ENCODE measurements around the gene NAA35. TPM values are rescaled to one million over a fixed set of nuclear protein-coding genes. Genes with fewer than 3 reads are reported as not detected.
"Not testable (repeated sequence)": the region's sequence is repeated elsewhere in the genome, so short reads cannot be mapped to it uniquely, and the experiment has no call there.

NAA35 gene
- total RNA-seq, 2 experiments from 2014 or later: 23.0 to 24.3 TPM

GRCh38 chr9:86042199-86042978, 101.4 kb downstream of the NAA35 start:
- Mint-ChIP-seq H3K36me3 (no peaks in the 10 kb centered on the region), H3K27me3 (peaks cover 2% of the 10 kb centered on the region), H3K4me3 (no peak overlapping the region), H3K9me3 (no peaks in the 10 kb centered on the region), H3K4me1 (ENCODE audit: low read depth) (no peaks in the 10 kb centered on the region), H3K27ac (no peak overlapping the region)
- no peak for DNase-seq
- POLR2A ChIA-PET: no interaction called here
- intact Hi-C loops (cut with micrococcal nuclease): no loop called here
- CTCF ChIA-PET: no interaction called here

DNA sequence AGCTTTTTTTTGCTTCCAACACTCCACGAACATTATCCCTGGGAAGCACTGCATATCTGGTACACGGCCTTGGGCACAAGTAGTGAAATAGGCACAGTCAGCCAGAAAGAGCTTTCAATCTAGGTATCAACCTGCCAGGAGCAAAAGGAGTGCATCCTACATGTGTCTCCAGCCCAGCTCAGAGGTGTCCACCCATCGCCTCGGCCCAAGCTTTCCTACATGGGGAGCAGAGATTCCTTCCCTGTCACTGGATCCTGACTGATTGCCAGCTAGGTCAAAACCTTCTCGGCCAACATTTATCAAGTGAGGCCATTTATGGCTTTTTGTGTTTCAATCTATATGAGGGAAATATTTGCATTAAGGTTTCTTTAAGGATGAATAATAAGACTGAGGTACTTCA, 102.6 kb downstream of the NAA35 start:
- CTCF ChIA-PET: no interaction called here

DNA sequence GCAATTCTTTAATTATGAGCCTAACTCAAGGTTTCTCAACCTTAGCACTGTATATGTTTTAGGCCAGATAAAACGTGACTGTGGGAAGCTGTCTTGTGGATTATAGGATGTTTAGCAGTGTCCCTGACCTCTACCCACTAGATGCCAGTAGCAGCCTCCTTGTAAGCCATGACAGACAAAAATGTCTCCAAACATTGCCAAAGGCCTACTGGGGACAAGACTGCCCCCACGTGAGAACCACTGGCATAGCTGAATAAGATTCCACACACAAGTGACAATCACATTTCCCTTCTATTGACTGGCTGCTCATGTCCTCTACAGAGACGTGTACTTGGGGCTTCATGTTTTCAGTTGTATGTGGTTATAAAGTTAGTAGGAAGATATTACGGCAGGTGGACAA, 103.1 kb downstream of the NAA35 start:
- DNase-seq: no peak
- Mint-ChIP-seq H3K4me1 (ENCODE audit: low read depth) (no peaks in the 10 kb centered on the region), H3K36me3 (no peaks in the 10 kb centered on the region), H3K27ac (no peak overlapping the region), H3K27me3 (peaks cover 2% of the 10 kb centered on the region), H3K4me3 (no peak overlapping the region), H3K9me3 (no peaks in the 10 kb centered on the region)
- ChIA-PET POLR2A (no interaction called here), CTCF (interaction anchor here (0.9 kb wide), 1 partner anchor 156 kb away, joined by 3 read pairs; no protein-coding TSS in a partner anchor)
- intact Hi-C loops (cut with micrococcal nuclease): no loop called here

More for the DNA sequence above, 102.6 kb downstream of the NAA35 start:
- no peaks in the 10 kb centered on the region for H3K4me1 Mint-ChIP-seq (ENCODE audit: low read depth)
- intact Hi-C loops (cut with micrococcal nuclease): no loop called here
- no peaks in the 10 kb centered on the region for H3K36me3 Mint-ChIP-seq
- H3K27me3 Mint-ChIP-seq: peaks cover 2% of the 10 kb centered on the region
- DNase-seq: no peak
- no peak overlapping the region for H3K27ac Mint-ChIP-seq
- no peaks in the 10 kb centered on the region for H3K9me3 Mint-ChIP-seq
- POLR2A ChIA-PET: no interaction called here
- H3K4me3 Mint-ChIP-seq: no peak overlapping the region

- Mint-ChIP-seq H3K36me3 (no peaks in the 10 kb centered on the region), H3K9me3 (no peaks in the 10 kb centered on the region), H3K27ac (no peak overlapping the region), H3K27me3 (peaks cover 2% of the 10 kb centered on the region), H3K4me1 (ENCODE audit: low read depth) (no peaks in the 10 kb centered on the region), H3K4me3 (no peak overlapping the region)
- CTCF ChIA-PET: no interaction called here
- POLR2A ChIA-PET: no interaction called here
- intact Hi-C loops (cut with micrococcal nuclease): no loop called here
- DNase-seq: no peak
Observed at GRCh38 chr9:86045654-86046053, 104.7 kb downstream of the NAA35 start.

- no peak overlapping the region for H3K27ac Mint-ChIP-seq
- ChIA-PET POLR2A (no interaction called here), CTCF (no interaction called here)
- peaks cover 2% of the 10 kb centered on the region for H3K27me3 Mint-ChIP-seq
- H3K9me3 Mint-ChIP-seq: no peaks in the 10 kb centered on the region
- no peaks in the 10 kb centered on the region for H3K36me3 Mint-ChIP-seq
- no peak for DNase-seq
- intact Hi-C loops (cut with micrococcal nuclease): no loop called here
- no peak overlapping the region for H3K4me3 Mint-ChIP-seq
- H3K4me1 Mint-ChIP-seq (ENCODE audit: low read depth): no peaks in the 10 kb centered on the region
Observed at GRCh38 chr9:86046071-86046636, 105.2 kb downstream of the NAA35 start.

GRCh38 chr9:86046930-86047341, 106.0 kb downstream of the NAA35 start:
- H3K36me3 Mint-ChIP-seq: no peaks in the 10 kb centered on the region
- peaks cover 2% of the 10 kb centered on the region for H3K27me3 Mint-ChIP-seq
- no peak for DNase-seq
- H3K4me1 Mint-ChIP-seq (ENCODE audit: low read depth): no peaks in the 10 kb centered on the region
- H3K27ac Mint-ChIP-seq: no peak overlapping the region
- CTCF ChIA-PET: no interaction called here
- POLR2A ChIA-PET: no interaction called here
- no peaks in the 10 kb centered on the region for H3K9me3 Mint-ChIP-seq
- H3K4me3 Mint-ChIP-seq: no peak overlapping the region
- intact Hi-C loops (cut with micrococcal nuclease): no loop called here

GRCh38 chr9:86047361-86047760, 106.4 kb downstream of the NAA35 start:
- intact Hi-C loops (cut with micrococcal nuclease): no loop called here
- DNase-seq: no peak
- Mint-ChIP-seq H3K27ac (no peak overlapping the region), H3K36me3 (no peaks in the 10 kb centered on the region), H3K9me3 (no peaks in the 10 kb centered on the region), H3K27me3 (peaks cover 2% of the 10 kb centered on the region), H3K4me3 (no peak overlapping the region), H3K4me1 (ENCODE audit: low read depth) (no peaks in the 10 kb centered on the region)
- ChIA-PET POLR2A (no interaction called here), CTCF (no interaction called here)

DNA sequence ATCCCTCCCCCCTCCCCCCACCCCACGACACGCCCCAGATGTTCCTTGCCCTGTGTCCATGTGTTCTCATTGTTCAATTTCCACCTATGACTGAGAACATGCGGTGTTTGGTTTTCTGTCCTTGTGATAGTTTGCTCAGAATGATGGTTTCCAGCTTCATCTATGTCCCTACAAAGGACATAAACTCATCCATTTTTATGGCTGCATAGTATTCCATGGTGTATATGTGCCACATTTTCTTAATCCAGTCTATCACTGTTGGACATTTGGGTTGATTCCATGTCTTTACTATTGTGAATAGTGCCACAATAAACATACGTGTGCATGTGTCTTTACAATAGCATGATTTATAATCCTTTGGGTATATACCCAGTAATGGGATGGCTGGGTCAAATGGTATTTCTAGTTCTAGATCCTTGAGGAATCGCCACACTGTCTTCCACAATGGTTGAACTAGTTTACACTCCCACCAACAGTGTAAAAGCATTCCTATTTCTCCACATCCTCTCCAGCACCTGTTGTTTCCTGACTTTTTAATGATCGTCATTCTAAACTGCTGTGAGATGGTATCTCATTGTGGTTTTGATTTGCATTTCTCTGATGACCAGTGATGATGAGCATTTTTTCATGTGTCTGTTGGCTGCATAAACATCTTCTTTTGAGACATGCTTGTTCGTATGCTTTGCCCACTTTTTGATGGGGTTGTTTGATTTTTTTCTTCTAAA, 107.2 kb downstream of the NAA35 start:
- intact Hi-C loops (cut with micrococcal nuclease); H3K36me3 Mint-ChIP-seq; DNase-seq; H3K9me3 Mint-ChIP-seq; H3K4me1 Mint-ChIP-seq (ENCODE audit: low read depth); POLR2A ChIA-PET; H3K27me3 Mint-ChIP-seq; CTCF ChIA-PET; H3K4me3 Mint-ChIP-seq; H3K27ac Mint-ChIP-seq: not testable (repeated sequence)

DNA sequence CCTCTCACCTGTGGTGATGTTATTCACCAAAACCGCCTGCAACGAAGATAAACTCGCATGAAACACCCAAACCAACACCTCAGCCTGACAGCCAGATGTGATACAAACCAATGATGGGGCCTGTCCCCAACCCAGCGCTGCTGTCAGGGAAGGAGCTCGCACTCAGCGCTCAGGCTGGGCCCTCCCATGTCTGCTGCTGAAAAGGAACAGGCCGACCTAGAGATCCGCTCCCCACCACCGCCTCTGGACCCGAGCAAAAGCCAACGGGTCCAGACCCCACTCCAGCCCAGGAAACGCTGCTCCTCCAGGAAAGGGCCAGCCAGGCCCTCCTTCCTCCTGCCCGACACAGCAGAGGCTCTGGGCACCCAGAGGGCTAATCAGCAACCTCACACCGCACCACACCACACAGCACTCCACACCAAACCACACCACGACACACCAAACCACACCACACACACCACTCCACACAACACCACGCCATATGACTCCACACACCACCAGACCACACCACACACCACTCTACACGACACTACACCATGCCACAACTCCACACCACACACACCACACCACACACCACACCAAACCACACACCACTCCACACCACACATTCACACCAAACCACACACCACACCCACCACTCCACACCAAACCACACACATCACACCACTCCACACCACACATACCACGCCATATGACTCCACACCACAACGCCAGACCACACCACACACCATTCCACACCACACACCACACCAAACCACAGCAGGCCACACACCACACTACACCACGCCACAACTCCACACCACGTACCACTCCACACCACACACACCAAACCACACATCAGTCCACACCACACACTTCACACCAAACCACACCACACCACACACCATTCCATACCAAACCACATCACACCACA, 111.9 kb downstream of the NAA35 start:
- no peaks in the 10 kb centered on the region for H3K4me1 Mint-ChIP-seq (ENCODE audit: low read depth)
- CTCF ChIA-PET: interaction anchor here (0.6 kb wide), 1 partner anchor 240 kb away, joined by 3 read pairs; no protein-coding TSS in a partner anchor

DNA sequence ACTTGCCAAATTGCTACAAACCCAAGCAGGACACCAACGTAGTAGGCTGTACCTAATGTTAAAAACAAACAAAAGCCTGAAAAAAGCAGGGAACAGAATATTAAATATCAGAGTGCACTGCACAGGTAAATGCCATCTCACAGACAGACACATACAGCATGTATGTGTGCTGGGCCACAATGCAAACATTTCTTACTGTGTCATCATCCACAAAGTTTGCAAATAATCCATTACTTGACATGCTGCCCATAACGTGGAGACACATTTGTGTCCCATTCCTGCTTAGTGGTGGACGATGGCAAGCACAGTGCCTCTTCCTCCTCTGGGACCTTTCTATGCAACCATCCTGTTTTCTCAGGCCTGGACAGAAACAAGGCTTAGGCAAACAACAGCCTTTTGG, 113.7 kb downstream of the NAA35 start:
- Mint-ChIP-seq H3K9me3 (no peaks in the 10 kb centered on the region), H3K4me1 (ENCODE audit: low read depth) (no peaks in the 10 kb centered on the region), H3K4me3 (no peak overlapping the region), H3K27ac (no peak overlapping the region), H3K36me3 (no peaks in the 10 kb centered on the region), H3K27me3 (peaks cover 4% of the 10 kb centered on the region)
- CTCF ChIA-PET: no interaction called here
- DNase-seq: no peak
- POLR2A ChIA-PET: no interaction called here
- intact Hi-C loops (cut with micrococcal nuclease): no loop called here

More for the DNA sequence above, 111.9 kb downstream of the NAA35 start:
- POLR2A ChIA-PET: no interaction called here
- Mint-ChIP-seq H3K36me3 (no peaks in the 10 kb centered on the region), H3K27me3 (peaks cover 4% of the 10 kb centered on the region), H3K9me3 (no peaks in the 10 kb centered on the region), H3K4me3 (no peak overlapping the region), H3K27ac (no peak overlapping the region)
- no peak for DNase-seq
- intact Hi-C loops (cut with micrococcal nuclease): no loop called here

DNA sequence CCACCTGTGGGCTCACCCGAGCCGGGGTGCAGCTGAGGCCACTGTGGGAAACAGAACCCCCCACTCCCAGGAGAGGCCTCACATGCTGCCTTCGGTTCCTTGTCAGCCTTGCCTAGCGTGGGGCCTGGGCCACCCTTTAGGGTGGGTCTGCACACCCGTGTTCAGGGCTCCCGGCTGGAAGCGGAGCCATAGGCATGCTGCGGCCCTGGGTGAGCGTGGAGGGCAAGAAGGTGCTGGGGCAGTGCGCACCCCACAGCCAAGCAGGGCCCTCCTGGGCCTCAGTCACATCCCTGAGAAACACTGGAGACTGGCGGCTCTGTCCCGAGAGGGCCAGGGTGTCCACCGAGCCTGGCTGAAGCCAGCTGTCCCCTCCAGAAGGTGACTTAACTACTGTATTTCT, 116.5 kb downstream of the NAA35 start:
- no peak overlapping the region for H3K27ac Mint-ChIP-seq
- DNase-seq: no peak
- ChIA-PET CTCF (no interaction called here), POLR2A (no interaction called here)
- H3K4me3 Mint-ChIP-seq: no peak overlapping the region
- intact Hi-C loops (cut with micrococcal nuclease): no loop called here
- H3K36me3 Mint-ChIP-seq: no peaks in the 10 kb centered on the region
- H3K4me1 Mint-ChIP-seq (ENCODE audit: low read depth): no peaks in the 10 kb centered on the region
- H3K9me3 Mint-ChIP-seq: no peaks in the 10 kb centered on the region
- H3K27me3 Mint-ChIP-seq: peaks cover 4% of the 10 kb centered on the region
